GM08714 (cell line): ENCODE results near the gene NUDT16.

ENCODE experiments used
- H3K4me3 ChIP-seq: fragments of 200-500 bp; sonication (Bioruptor generic); 2 replicates; pipeline ENCODE4 v1.5.1; 2014; ENCODE audit warnings: mild to moderate bottlenecking, low read length, inconsistent platforms
- ZNF274 ChIP-seq: IDR thresholded peaks from 2 replicates; pipeline ENCODE4 v1.6.1; 2012; ENCODE audit warnings: mild to moderate bottlenecking, low read depth, low read length

NUDT16 gene

GRCh38 chr3:131361464-131362421 is 19.8 kb upstream of the NUDT16 start:
- H3K4me3 ChIP-seq: peak overlapping the region; percentile 56; the same call in 1 of the 2 replicates
- no peak for TF ChIP-seq ZNF274

GRCh38 chr3:131363275-131363674 is 18.3 kb upstream of the NUDT16 start:
- H3K4me3 ChIP-seq: no peak overlapping the region
- no peak for TF ChIP-seq ZNF274

GRCh38 chr3:131370935-131371687 is 10.5 kb upstream of the NUDT16 start:
- no peak overlapping the region for H3K4me3 ChIP-seq
- no peak for TF ChIP-seq ZNF274

GRCh38 chr3:131371688-131372066 is 9.9 kb upstream of the NUDT16 start:
- TF ChIP-seq ZNF274: no peak
- H3K4me3 ChIP-seq: no peak overlapping the region

GRCh38 chr3:131374741-131375140 is 6.8 kb upstream of the NUDT16 start:
- no peak for TF ChIP-seq ZNF274

GRCh38 chr3:131380821-131381444 is 641 bp upstream of the NUDT16 start:
- H3K4me3 ChIP-seq: peak overlapping the region; percentile 68

More at GRCh38 chr3:131374741-131375140, 6.8 kb upstream of the NUDT16 start:
- no peak overlapping the region for H3K4me3 ChIP-seq

GRCh38 chr3:131386429-131387165 is 5.0 kb downstream of the NUDT16 start:
- H3K4me3 ChIP-seq: no peak overlapping the region
- TF ChIP-seq ZNF274: no peak

GRCh38 chr3:131387796-131388489 is 6.4 kb downstream of the NUDT16 start:
- no peak overlapping the region for H3K4me3 ChIP-seq
- TF ChIP-seq ZNF274: no peak

- H3K4me3 ChIP-seq: no peak overlapping the region
- no peak for TF ChIP-seq ZNF274
Observed at GRCh38 chr3:131388490-131388799, 6.9 kb downstream of the NUDT16 start.

GRCh38 chr3:131390331-131390730 is 8.8 kb downstream of the NUDT16 start:
- no peak overlapping the region for H3K4me3 ChIP-seq
- no peak for TF ChIP-seq ZNF274

GRCh38 chr3:131393051-131393450 is 11.5 kb downstream of the NUDT16 start:
- no peak overlapping the region for H3K4me3 ChIP-seq
- no peak for TF ChIP-seq ZNF274

- TF ChIP-seq ZNF274: no peak
- no peak overlapping the region for H3K4me3 ChIP-seq
Observed at GRCh38 chr3:131393868-131394267, 12.3 kb downstream of the NUDT16 start.

GRCh38 chr3:131394400-131394799 is 12.8 kb downstream of the NUDT16 start:
- TF ChIP-seq ZNF274: no peak
- H3K4me3 ChIP-seq: no peak overlapping the region
